ENCODE results near the gene EIPR1.
A peak's percentile ranks its signal among the peaks of the same experiment; 100 is the strongest.

EIPR1 gene

DNA sequence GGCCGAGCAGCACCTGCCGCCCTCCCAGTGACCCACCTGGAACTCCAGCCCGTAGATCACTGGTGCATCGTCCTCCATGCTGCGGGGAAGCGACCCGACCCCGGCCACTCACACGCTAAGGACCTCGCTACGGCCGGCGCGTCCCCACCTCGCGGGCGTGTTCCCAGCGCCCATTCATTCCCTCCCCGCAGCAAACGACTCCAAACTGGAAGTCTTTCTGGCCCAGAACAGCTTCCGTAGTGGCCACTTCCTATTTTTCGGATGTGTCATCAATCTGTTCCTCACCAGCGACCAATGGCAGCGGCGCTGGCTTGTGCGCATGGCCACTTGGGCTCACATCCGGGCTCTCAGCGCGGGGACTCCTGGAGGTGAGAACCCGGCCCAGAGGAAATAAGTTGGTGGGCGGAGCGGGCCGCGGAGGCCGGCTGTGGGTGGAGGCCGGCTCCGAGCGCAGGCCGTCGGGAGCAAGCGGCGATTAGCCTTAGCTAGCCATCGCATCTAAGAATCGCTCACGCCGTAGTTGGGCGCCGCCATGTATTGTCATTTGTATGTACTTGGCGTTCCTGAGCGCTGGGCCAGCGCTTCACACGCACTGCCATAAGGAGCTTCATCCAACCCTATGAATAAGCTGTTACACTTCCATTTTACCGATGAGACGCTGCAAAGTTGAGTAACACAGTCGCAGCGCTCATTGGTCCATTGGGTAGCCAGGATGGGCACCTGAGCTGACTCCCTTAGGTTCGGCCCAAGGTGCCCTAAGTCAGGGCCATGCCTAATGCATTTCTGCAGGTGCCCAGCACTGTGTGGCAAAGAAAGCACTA is at the start of gene EIPR1:
Gene EIPR1, minus strand, starts transcription at position 207 of the 821 bp plus-strand sequence. Its CDS starts 129 bp downstream, at position 78.
- peak; percentile 95 for DNase-seq

DNA sequence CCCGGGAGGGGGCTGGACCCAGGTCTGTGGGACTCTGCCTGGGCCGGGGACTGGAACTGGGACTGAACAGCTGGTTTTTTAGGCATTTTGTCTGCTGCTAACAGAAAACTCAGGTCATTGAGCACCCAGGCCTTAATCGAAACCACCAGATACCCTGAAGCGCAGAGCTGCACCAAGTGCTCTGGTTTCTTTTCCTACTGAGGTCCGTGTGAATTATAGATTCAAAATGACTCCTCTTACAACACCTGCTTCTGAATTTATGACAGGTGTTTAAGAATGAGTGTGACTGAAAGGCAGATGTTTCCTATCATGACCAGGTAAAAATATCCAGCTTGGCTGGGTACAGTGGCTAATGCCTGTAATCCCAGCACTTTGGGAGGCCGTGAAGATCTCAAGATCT is 49.7 kb upstream of the EIPR1 start:
- no peak for DNase-seq

DNA sequence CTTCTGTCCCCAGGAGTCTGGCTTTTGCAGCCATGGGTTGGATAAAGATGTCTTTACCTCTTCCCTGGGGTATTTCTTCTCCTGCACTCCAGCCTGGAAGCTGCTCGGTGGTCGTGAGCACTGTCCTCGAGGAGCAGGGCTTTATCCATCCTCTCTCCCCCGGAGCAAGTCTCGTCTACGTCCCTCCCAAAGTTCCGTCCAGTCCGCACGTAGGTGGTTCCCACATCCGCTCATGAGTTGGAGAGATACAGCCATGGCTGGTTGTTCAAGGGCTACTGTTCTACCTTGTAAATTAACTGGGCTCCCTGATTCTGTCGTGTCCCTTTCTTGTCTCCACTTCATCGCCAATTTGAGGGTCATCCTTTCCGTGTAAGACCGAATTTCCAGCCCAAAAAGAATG is 49.0 kb upstream of the EIPR1 start:
- DNase-seq: no peak

DNA sequence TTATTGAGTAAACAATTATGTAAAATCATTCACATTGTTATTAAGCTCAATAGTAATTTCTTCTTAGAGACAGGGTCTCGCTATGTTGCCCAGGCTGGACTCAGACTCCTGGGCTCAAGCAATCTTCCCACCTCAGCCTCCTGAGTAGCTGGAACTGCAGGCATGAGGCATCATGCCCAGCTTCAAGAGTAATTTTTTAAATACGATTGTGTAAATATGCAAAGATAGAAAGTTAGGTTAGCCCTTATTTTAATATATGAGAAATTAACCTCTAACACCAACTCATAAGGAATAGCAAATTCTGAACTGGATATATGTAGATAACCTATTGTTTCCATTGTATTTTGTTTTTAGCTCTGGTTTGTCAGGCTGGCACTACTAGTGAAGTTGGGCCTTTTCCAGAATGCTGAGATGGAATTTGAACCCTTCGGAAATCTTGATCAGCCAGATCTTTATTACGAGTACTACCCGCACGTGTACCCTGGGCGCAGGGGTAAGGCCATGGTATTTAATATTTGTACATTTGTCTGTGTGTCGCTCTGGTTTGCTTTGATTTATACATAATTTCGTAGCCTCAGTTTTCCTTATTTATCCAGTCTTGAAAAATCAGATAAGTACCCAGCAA is 46.7 kb upstream of the EIPR1 start:
- no peak for DNase-seq

DNA sequence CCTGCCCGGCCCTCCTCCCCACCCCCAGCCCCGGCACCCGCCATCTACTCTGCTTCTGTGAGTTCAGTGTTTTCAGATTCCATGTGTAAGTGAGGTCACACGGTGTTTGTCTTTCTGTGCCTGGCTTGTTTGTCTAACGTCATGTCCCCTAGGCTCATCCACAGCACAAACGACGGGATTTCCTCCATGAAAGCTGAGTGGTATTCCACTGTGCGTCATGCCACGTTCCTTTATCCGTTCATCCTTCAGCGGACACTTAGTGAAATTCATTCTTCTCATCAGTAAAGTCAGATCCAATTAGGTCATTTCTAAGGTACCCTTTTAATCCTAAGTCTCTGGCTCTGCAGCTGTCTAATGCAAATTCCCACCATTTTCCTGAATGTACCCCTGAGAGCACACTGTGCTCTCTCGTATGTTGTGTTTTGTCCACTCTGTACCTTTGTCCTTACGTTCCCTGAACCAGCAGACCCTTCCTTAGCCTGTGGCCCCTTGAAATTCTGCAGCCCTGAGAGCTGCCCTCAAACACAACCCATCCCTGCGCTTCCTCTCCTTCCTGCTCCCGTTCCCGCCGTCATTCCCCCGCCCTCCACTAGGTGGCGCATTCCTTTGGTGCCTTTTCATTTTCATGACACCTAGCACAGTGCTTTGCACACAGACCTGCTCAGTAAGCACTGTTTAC is 46.0 kb upstream of the EIPR1 start:
- DNase-seq: no peak

DNA sequence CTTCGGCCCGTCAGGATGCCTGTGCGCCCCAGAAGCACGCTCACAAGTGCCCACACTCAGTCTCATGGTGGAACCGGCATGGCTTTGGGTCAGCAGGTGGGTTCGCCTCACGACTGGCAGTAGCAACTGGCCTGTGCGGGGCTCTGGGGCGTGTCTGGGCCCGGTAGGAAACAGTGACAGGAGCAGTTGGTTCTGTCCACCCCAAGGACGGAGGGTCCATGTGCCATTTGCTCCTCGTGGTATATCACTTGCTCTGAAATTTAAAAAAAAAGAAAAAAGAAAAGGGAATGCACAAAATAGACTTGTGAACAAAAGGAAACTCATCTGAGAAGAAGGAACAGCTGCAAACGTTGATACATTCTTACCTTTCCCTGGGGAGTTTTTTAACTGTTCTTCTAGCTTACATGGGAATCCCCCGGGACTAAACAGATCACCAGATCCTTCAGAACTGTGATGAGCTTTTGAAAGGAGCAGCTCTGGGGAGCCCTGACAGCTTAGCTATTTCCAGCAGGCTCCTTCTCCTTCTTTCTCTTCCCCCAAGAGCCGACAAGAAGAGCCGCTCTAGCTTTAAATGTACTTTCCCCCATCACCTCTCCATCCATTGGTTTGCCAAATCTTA is 44.7 kb upstream of the EIPR1 start:
- DNase-seq: no peak

DNA sequence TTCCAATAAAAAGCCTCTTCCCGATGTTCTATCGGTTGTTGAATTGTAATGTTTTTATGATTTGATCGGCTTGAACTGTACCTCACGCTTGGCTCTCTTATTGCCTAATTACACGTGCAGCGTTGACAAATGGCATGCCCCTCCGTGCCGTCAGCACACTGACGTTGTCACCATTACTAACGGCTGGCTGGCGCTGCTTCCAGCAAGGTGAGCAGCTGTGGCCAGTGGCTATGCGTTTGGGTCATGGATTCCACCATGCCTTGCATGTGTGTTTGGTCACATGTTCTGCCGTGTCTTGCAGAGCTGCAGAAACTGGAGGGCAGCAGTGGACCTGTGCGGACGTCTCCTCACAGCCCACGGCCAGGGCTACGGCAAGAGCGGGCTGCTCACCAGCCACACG is 44.0 kb upstream of the EIPR1 start:
- no peak for DNase-seq

DNA sequence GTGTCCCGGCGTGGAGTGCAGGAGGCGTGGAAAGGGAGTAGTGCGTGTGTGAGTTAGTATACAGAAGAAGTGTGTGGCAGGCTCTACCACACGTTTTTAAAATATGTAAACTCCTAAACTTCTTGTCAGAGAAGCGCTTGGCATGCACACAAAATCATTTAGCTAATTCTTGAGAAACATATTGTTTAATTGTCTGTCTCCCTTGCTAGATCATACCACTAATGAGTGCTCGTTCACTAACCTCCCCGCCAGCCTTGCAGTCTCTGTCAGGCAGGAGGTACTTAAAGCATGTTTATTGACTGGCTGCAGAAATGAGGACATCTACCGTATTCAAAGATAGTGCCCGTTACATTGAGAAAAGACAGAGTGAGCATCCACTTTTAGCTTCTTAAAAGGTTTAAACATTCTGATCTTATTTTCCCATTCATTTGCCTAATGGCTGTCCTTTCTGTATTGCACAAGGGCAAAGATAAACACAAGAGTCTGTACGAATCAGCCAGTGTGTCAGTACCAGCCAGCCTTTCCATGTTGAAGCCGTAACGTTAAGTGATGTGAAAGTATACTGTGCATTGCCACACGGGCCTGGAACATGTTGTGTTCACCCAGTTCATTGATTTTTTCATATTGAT is 43.3 kb upstream of the EIPR1 start:
- DNase-seq: no peak

DNA sequence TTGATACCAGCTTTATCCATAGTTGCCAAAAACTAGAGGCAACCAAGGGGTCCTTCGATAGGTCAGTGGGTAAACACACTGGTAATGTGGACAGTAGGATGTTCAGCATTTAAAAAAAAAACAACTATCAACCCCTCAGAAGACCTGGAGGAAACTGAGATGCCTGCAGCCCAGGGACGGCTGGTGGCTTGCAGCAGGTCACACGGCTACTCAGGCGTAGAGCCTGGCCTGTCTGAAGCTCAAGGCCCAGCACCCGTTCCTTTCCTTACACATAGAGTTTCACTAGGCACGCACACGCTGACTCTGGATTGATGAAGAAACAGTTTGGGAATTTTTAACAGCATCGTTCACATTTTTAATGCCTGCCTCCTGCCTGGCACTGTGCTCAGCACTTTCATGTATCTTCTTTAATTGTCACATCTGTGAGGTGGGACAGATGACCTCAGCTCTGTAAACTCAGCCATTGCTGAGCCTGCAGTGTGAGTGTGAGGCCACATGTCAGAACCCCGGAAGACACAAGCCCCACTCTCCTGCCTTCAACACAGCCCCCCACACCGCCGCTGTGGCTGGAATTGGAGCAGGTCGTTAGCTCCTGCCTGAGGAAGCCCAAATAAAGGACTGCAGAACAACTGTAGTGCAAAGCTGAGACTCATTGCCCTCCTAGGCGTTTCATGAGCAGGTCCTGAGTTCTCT is 42.6 kb upstream of the EIPR1 start:
- no peak for DNase-seq

DNA sequence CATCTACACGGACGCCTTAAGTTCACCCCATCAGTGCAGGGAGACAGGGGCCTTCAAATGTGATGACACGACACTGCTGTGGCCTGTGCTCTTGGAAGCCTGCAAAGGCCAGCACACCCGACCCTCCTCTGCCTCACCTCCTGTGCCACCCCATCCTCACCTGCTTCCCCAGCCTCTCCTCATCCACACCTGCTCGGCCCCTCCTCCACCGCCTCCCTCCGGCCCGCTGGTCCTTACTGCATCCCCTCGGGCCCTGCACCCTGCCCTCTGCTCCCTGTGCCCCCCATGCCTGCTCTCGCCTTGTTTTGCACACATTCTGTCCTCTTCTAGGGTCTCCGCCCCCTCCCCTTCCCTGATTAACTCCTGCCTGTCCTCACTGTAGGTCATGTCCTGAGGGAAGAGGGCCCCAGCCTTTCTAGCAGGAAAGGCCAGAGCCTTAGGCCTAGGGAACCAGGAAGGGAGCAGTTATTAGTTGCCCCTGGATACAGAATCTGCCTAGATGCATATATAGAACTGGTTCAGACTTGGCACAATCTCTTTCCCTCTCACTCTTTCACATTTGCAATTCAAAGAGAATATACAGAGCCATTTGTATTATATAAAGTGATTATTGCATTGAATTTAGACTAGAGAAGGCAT is 41.3 kb upstream of the EIPR1 start:
- no peak for DNase-seq

DNA sequence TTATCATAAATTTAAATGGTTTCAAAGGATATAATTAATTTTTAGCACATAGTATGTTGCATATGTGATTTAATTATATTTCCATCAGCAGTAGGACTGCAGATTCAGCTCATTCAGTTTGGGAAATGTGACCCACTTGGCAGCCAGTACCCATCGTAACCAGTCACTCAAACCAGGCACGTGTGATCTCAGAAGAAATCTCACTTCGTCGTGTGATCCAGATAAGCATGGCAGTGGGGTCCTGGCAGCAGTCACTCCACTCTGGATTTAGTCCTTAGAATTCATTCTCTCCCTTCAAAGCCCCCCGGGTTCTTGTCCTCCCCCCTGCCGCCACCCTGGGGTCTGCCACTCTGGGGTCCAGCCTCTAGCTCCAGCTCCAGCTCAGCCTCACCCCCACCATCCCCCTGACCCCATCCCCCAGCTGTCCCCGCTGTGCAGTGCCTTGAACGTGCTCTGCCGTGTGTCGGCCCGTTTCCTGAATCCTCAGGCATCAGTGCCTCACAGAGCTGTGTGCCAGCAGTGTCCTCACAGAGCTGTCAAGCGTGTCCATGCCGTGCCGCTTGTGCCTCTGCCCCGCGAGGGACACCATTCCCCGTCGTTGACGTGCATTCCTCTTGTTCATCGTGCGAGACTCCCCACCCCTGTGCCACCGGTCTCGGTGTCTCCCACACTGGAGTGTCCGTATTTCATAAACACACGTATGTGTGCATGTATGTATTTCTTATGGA is 36.7 kb upstream of the EIPR1 start:
- DNase-seq: no peak

DNA sequence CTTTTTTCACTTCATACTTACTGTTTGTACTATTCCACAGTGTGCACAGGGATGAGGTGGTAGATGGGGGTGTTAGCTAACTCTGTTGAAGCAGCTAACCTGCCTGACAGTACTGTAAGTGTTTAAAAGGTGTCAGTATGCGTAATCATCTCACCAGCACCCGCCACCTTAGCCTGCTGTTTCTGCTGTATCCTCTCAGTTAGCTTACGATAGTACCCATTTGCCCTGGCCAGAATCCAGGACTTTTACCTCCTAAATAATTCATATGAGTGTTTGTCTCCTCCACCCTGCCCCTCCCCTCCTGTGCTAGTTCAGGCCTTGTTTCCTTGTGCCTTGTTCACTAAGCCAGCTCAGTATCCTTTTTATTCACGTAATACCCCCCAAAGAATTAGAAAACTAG is 36.1 kb upstream of the EIPR1 start:
- DNase-seq: no peak

DNA sequence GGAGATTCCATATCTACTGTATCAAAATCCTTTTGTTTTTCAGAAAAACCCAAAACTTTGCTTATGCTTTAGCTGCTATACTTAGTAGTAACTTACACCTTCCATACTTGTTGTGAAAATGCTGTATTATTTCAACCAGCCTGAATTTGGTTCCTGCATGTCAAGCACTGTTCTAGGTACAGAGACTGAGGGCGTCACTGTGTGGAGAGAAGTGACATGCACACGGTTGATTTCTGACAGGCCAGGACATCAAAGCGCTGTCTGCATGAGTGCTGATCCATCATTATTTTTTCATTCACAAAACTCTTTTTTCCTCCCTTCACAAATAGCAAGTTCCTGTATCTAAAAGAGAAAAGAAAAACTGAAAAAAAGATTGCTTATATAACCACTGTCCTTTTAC is 33.5 kb upstream of the EIPR1 start:
- DNase-seq: no peak

DNA sequence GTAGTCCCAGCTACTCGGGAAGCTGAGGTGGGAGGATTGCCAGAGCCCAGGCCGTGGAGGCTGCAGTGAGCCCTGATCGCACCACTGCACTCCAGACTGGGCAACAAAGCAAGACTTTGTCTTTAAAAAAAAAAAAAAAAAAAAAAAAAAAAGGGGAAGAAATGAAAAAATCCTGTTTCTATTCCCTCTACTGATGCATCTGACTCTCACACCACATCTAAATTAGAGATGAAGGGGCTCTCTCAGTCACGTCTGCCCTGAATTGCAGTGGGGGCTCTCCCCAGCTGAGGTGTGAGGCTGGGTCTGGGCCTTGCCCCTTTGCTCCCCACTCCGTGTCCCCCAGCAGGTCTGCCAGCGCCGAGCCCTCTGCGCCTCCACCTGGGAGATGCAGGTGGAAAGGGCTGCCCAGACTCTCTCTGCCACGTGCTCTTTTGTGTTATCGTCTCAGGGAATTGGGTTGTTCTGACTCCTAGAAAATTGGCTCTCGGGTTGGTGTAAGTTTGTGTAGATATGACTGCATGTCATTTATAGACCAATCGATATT is 32.1 kb upstream of the EIPR1 start:
- DNase-seq: no peak

DNA sequence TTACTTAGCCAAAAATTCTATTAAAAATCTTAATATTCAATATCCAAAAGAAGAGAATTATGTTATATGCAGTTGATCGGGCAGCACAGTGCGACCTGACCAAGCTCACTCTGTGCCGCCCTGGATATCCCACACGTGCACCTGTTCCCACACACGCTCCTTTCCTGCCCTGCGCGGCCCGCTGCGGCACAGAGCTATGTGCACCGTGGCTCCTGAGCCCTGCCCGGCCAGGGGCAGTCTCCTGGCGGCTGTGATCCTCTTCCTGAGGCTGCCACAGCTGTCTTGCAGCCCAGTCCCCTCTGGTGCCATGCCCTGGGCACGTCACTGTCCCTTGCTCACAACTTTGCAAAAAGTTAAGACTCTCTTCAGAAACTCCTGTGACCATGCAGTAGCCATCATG is 31.2 kb upstream of the EIPR1 start:
- DNase-seq: no peak

DNA sequence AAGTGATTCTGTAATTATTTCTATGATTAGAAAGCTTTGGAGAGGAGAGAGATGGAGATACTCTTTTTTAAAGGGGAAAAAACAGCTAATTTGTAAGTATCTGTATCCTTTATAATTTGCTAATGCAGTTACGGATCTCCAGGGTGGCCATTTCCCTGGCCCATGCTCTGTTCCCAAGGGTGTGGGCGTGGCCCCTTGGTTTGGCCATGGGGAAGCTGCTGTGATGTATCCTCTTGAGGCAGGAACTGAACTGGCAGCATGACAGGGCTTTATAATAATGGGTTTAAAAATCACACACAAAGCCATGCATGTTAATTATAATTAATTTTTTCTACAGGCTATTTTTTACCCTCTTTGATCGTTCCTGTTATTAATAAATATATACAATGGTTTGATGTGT is 28.9 kb upstream of the EIPR1 start:
- DNase-seq: no peak

DNA sequence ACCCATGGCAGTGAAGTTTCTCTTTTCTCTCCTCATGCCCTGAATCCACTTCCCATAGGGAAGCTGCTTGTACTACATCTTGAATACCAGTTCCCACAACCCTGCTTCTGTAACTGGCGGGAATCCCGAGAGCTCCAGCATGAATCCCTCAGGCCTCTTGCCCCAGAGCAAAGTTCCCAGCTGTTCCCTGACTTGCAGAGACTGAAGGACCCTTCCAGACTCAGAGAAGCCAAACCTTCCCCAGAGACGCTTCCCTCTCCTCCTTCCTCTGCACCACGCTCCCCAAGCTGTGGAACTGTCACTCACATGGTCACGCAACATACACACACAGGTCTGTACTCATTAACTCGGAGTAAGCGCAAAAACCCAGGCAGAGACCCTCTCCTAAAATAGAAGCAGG is 28.3 kb upstream of the EIPR1 start:
- DNase-seq: no peak

DNA sequence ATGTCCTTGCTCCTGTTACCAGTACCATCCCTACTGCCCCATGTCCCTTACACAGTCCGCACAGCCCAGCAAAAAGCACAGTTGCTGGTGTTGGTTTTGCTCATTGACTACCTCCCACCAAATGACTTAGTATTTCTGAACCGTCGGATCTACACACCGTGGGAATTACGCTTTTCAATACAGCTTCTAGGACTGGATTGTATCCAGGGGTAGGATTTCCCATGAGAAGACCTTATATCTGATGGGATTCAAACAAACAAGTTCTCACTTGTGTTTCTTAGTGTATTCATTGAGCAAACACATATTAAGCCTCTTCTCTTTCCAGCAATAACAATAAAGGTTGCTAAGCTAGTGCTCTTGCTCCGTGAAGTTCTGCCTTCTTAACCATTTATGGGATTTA is 27.7 kb upstream of the EIPR1 start:
- DNase-seq: no peak

DNA sequence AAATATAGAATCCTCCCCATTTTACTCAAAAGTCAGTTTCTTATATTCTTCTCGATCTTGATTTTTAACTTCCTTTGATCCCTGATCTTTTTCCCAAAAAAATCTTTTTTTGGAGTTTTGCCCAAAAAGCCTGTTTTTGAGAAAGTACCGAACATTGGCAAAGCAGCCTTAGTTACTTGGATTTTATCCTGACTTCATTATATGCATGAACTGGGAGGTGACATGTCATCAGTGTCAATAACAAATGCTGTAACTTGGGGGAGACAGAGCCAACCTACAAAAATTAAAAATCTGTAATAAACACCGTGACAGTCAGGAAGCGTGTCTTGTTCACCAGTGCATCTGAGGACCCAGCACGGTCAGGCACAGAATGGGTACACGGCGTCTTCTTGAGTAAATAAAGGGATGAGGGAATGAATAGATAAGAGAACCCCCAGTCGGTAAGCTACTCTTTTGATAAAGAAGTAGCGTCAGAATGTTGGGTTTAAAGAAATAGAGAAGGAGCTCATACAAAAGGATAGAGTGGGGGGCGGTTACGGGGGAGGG is 26.8 kb upstream of the EIPR1 start:
- no peak for DNase-seq

DNA sequence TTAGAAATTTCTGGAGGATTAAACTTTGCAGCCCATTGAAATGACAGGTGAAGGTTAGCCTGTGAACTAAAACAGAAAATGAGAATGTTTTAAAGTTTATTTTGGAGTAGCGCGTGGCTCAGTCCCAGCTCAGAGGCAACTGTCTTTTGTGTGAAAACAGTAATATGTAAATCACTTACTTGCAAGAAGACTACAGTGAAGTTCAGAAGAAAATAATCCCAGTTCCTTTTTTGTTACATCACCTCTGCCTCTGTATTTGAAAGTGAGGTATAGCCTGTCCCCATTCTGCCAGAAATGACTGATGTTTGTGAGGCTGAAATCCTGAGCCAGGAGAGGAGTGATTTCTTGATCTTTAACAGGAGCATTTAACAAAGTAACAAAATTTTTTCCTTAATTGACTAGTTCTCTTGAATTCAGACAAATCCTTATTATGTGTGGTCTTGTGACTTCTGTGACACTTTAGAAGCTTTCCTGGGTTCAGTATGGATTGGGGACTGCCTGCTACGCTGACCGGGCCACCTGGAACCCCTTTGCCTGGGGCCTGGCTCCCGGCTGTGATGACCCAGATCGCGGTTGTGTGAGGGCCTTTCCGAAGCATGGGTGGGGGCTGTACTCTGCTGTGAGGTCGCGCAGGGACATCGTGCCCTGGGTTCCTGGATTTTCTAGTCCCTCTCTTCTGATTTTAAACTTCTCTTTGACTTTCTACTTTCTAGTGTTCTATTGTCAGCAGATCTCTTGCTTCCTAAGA is 26.1 kb upstream of the EIPR1 start:
- no peak for DNase-seq
